Stimulated activated CD8-positive, alpha-beta memory T cell treated with anti-CD3 and anti-CD28 coated beads, Interleukin-2, amount 100 ng/mL, for 1 hour (primary cell): Measurements from ENCODE around the gene ARPC5.
"Not testable (repeated sequence)": the region's sequence is repeated elsewhere in the genome, so short reads cannot be mapped to it uniquely, and the experiment has no call there.

ENCODE experiments used
- DNase-seq, 2 donors: peaks; one replicate each; pipeline ENCODE4 v3.0.0-alpha.2; 2020; ENCODE audit warnings: low read depth in 2 of 2

The ARPC5 gene

GRCh38 chr1:183646776-183647175 is 11.2 kb upstream of the ARPC5 start:
- no peak for DNase-seq

GRCh38 chr1:183645531-183645930 is 9.9 kb upstream of the ARPC5 start:
- no peak for DNase-seq

DNA sequence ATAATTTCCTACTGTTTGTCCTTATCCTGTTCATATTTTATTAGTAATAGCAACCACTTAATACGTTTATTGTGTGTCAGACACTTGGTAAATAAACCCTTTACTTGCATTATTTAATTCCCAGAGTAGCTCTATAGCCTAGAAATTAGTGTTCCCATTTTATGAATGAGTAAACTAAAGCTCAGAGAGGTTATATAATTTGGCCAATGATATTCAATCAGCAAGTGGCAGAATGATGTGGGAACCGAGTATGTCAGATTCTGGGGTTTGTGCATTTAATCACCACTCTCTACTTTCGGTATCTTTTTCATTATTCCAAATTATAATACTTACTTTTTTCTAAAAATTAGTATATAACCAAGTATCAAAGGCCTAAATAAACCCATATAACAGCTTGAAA is 6.6 kb upstream of the ARPC5 start:
- no peak for DNase-seq

- DNase-seq = no peak
These were observed 4.6 kb upstream of the ARPC5 start for GRCh38 chr1:183640193-183640592.

GRCh38 chr1:183638649-183639387 is 3.2 kb upstream of the ARPC5 start:
- DNase-seq = no peak

- DNase-seq = no peak
These were observed 1.2 kb upstream of the ARPC5 start for GRCh38 chr1:183636783-183637182.

DNA sequence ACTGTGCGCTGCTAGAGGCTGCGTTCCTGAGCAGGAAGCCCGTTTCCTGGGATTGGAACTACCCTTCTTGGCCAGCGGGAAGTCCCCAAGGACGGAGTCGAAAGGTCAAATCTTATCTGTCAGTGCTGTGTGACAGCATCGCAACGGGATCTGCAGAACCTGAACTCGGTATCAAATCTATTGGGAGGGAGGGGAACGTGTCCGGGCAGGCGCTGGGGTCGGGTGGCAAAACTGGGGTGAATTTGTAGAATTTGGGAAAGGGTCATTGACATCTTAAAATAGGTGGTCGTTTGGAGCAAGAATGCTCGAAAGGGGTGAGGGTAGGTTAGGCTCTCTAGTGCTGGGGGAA is 725 bp upstream of the ARPC5 start:
- no peak for DNase-seq

DNA sequence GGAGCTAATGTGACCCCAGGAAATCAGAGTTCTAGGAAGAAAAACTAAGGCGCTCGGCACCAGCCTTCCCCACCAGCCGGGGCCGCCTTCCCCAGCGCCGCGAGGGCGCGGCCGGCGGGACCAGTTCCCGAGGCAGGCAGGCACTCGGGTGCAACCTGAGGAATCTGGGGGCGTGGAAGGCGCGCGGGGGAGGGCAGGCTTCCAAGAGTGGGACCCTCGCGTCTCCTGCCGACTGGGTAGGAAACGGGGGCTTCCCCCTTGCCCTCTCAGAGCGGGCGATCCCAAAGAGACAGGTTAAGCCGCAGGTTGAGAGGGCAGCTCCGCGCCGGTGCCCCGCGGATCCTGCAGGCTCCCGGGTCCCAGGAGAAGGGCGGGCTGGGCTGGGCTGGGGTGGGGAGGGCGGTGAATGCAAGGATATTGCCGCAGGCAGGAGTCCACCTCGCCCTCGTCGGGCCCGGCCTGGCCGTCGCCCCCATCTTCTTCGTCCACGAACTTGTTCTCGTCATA is 431 bp downstream of the ARPC5 start:
- no peak for DNase-seq

- no peak for DNase-seq
These were observed 1.0 kb downstream of the ARPC5 start for GRCh38 chr1:183634429-183635065.

- no peak for DNase-seq
These were observed 1.8 kb downstream of the ARPC5 start for GRCh38 chr1:183633676-183634343.

DNA sequence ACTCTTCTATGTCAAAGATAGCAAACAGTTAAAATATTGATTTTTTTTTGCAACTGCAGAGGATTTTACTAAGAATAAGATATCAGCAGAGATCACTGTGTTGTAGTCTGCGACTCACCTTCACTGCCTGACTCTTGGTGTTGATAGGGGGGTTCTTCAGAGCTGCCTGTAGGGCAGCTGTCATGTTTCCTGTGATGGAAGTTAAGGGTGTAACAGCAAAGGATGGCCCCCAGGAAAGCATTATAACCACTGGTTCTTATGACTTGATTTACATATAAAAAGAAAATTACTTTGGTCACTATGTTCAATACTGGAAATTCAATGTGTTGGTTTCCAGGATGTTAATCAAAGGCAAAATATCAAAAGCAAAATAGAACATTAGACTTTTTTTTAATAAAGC is 2.6 kb downstream of the ARPC5 start:
- DNase-seq = no peak

DNA sequence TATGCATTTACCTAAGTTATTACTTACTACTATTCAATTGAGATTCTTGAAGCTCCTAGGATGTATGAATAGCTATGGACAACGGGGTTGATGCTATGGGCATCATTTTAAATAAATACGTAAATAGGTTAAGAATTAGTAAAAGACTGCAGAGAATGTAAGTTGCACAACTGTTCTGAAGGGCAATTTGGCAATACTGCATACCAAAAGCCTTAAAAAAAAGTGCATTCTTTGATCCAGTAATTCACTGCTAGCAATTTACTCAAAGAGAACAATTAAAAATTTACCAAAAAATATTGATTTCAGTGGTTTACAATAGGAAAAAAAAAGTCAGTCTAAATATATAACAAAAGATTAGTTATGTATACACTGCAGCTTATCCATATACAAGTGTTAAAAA is 3.5 kb downstream of the ARPC5 start:
- DNase-seq = no peak

GRCh38 chr1:183630748-183631147 is 4.8 kb downstream of the ARPC5 start:
- no peak for DNase-seq

DNA sequence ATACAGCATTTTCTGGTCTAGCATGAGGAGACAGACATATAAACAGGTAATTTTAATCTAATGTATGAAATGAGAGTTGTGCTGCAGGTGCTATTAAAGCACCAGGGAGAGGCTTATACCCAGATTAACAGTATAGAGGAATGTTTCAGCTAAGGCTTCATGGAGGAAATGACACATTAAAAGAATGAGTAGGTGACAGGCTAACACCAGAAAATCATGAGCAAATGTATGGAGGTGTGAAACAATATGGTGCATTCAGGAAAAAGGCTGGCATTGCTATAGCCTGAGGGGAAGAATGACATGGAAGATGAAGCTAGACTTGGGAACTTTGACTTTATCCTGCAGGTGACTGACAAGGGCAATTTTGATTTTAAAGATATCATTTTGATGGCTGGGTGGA is 7.0 kb downstream of the ARPC5 start:
- DNase-seq = no peak

DNA sequence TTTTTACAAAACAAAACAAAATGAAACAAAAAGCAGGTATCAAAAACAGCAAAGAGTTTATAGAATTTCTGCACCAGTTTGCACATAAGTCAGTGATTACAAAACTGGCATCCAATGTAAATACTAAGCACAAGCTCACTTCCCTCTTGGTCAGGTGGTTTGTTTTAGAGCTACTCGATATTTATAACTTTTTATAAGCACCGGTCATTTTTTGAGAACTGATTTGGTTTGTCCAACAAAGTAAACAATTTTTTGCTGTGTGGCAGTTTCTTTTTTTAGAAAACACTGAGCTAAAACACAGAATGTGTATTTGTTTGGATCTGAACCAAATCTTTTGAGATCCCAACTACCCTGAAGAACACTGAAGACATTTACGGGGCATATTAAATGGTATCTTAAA is 9.3 kb downstream of the ARPC5 start:
- DNase-seq = not testable (repeated sequence)

GRCh38 chr1:183622884-183623785 is 12.4 kb downstream of the ARPC5 start:
- DNase-seq = no peak

- DNase-seq = no peak
These were observed 13.6 kb downstream of the ARPC5 start for GRCh38 chr1:183622013-183622412.

- DNase-seq = no peak
These were observed 15.3 kb downstream of the ARPC5 start for GRCh38 chr1:183620311-183620710.

- DNase-seq = no peak
These were observed 15.8 kb downstream of the ARPC5 start for GRCh38 chr1:183619781-183620180.

- not testable (repeated sequence) for DNase-seq
These were observed 17.4 kb downstream of the ARPC5 start for GRCh38 chr1:183618202-183618601.

DNA sequence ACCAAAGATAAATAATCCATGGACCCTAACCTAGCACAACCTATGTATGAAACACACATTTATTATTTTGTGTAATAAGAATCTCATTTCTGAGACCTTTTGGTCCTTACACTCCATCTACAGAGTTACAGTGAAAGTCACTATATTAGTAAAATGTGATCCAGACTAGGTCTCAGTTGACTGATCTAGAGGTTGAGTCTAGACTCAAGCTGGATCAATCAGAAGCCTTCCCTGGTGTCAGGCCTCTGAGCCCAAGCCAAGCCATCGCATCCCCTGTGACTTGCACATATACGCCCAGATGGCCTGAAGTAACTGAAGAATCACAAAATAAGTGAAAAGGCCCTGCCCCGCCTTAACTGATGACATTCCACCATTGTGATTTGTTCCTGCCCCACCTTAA is 22.6 kb downstream of the ARPC5 start:
- not testable (repeated sequence) for DNase-seq

DNA sequence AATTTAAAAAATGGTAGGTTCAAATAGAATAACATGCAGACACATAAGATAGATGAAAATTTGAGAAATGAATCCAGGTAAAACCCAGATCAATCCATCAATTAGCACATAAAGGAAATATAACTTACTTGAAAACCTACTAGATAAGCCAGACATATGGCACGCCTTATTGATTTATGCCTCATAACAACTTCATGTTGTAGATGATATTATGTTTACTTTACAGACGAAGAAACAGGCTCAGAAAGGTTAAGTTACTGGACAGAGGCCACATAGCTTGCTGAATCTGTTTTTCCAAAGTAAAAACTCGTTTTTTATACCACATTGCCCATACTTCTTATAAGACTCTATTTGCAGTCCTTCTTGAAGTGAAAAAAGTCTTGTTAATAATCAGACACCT is 23.2 kb downstream of the ARPC5 start:
- DNase-seq = no peak
